ENCODE measurements around the gene AIG1. TPM values are rescaled to one million over a fixed set of nuclear protein-coding genes. Genes with fewer than 3 reads are reported as not detected.
A peak's percentile ranks its signal among the peaks of the same experiment; 100 is the strongest.

AIG1 gene
- total RNA-seq, 1 donor from 2014 or later, result 60.6 TPM

- Histone ChIP-seq H3K27me3 (ENCODE audit: control insufficient read depth, insufficient read depth, low read length) (no peaks in the 10 kb centered on the region), H3K4me3 (ENCODE audit: low read depth, low read length) (no peak overlapping the region), H3K36me3 (ENCODE audit: control insufficient read depth, insufficient read depth, low read length) (peaks cover 1% of the 10 kb centered on the region)
- no peak for TF ChIP-seq CTCF (IDR thresholded peaks at IDR 0.05; ENCODE audit: insufficient read depth, low read length, severe bottlenecking)
- DNase-seq (ENCODE audit: low read depth) (no peak), FAIRE-seq (no peak)
Observed at GRCh38 chr6:143283887-143284645, 223.4 kb downstream of the AIG1 start.

GRCh38 chr6:143286251-143286795 lies 225.6 kb downstream of the AIG1 start:
- no peak for FAIRE-seq
- no peak for TF ChIP-seq CTCF (IDR thresholded peaks at IDR 0.05; ENCODE audit: insufficient read depth, low read length, severe bottlenecking)
- peak; percentile 96 for DNase-seq (ENCODE audit: low read depth)
- H3K27me3 ChIP-seq (ENCODE audit: control insufficient read depth, insufficient read depth, low read length), result no peaks in the 10 kb centered on the region
- no peak overlapping the region for H3K4me3 ChIP-seq (ENCODE audit: low read depth, low read length)
- peaks cover 1% of the 10 kb centered on the region for H3K36me3 ChIP-seq (ENCODE audit: control insufficient read depth, insufficient read depth, low read length)

GRCh38 chr6:143288923-143289322 lies 228.2 kb downstream of the AIG1 start:
- H3K4me3 ChIP-seq (ENCODE audit: low read depth, low read length), result no peak overlapping the region
- DNase-seq (ENCODE audit: low read depth) (no peak), FAIRE-seq (no peak)
- H3K36me3 ChIP-seq (ENCODE audit: control insufficient read depth, insufficient read depth, low read length), result peaks cover 1% of the 10 kb centered on the region
- H3K27me3 ChIP-seq (ENCODE audit: control insufficient read depth, insufficient read depth, low read length), result no peaks in the 10 kb centered on the region
- TF ChIP-seq CTCF (IDR thresholded peaks at IDR 0.05; ENCODE audit: insufficient read depth, low read length, severe bottlenecking), result no peak

GRCh38 chr6:143290206-143290605 lies 229.5 kb downstream of the AIG1 start:
- DNase-seq (ENCODE audit: low read depth), result no peak
- no peak for FAIRE-seq
- TF ChIP-seq CTCF (IDR thresholded peaks at IDR 0.05; ENCODE audit: insufficient read depth, low read length, severe bottlenecking), result no peak

GRCh38 chr6:143293523-143293922 lies 232.8 kb downstream of the AIG1 start:
- FAIRE-seq, result no peak
- no peak for TF ChIP-seq CTCF (IDR thresholded peaks at IDR 0.05; ENCODE audit: insufficient read depth, low read length, severe bottlenecking)
- DNase-seq (ENCODE audit: low read depth), result no peak
- Histone ChIP-seq H3K27me3 (ENCODE audit: control insufficient read depth, insufficient read depth, low read length) (no peaks in the 10 kb centered on the region), H3K4me3 (ENCODE audit: low read depth, low read length) (no peak overlapping the region), H3K36me3 (ENCODE audit: control insufficient read depth, insufficient read depth, low read length) (no peaks in the 10 kb centered on the region)

More at GRCh38 chr6:143290206-143290605, 229.5 kb downstream of the AIG1 start:
- Histone ChIP-seq H3K4me3 (ENCODE audit: low read depth, low read length) (no peak overlapping the region), H3K36me3 (ENCODE audit: control insufficient read depth, insufficient read depth, low read length) (peaks cover 1% of the 10 kb centered on the region), H3K27me3 (ENCODE audit: control insufficient read depth, insufficient read depth, low read length) (no peaks in the 10 kb centered on the region)

Data from bronchial epithelial cell (primary cell).